OCI-LY1 (cell line): Measurements from ENCODE around the gene SPATS2L.

ENCODE experiments used
- EZH2 ChIP-seq: fragments of 200-600 bp; sonication (generic), shearing (Covaris generic); IDR thresholded peaks from 2 replicates; pipeline ENCODE4 v1.8.0; 2017; ENCODE audit warnings: borderline replicate concordance, mixed run types, mild to moderate bottlenecking, antibody characterized with exemption, low read length, moderate library complexity, mixed read lengths
- TF ChIP-seq, protein P1 (sequence below): fragments of 200-600 bp; sonication (generic), shearing (Covaris generic); IDR thresholded peaks from 2 replicates; pipeline ENCODE4 v1.5.1; 2017; ENCODE audit warnings: mild to moderate bottlenecking, antibody characterized with exemption, low read length, moderate library complexity, mixed read lengths

GRCh38 chr2:200502196-200502595 lies 195.7 kb downstream of the SPATS2L start:
- TF ChIP-seq, protein P1, sequence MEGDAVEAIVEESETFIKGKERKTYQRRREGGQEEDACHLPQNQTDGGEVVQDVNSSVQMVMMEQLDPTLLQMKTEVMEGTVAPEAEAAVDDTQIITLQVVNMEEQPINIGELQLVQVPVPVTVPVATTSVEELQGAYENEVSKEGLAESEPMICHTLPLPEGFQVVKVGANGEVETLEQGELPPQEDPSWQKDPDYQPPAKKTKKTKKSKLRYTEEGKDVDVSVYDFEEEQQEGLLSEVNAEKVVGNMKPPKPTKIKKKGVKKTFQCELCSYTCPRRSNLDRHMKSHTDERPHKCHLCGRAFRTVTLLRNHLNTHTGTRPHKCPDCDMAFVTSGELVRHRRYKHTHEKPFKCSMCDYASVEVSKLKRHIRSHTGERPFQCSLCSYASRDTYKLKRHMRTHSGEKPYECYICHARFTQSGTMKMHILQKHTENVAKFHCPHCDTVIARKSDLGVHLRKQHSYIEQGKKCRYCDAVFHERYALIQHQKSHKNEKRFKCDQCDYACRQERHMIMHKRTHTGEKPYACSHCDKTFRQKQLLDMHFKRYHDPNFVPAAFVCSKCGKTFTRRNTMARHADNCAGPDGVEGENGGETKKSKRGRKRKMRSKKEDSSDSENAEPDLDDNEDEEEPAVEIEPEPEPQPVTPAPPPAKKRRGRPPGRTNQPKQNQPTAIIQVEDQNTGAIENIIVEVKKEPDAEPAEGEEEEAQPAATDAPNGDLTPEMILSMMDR = no peak
- no peak for TF ChIP-seq EZH2
